Smooth muscle cell (in vitro differentiated cells): ENCODE results near the gene CDH24. TPM values are rescaled to one million over a fixed set of nuclear protein-coding genes. Genes with fewer than 3 reads are reported as not detected.

Experiments
- DNase-seq: peaks from one replicate; lab custom pipeline; 2025; ENCODE audit not compliant: unreplicated experiment; lab: John Stamatoyannopoulos, UW
- H2AFZ ChIP-seq: fragments of 200-600 bp; sonication (generic); 2 replicates; pipeline ENCODE4 v1.6.0; 2016; ENCODE audit warnings: antibody characterized with exemption, low read depth, mild to moderate bottlenecking
- H3F3A ChIP-seq: fragments of 200-600 bp; sonication (generic); 2 replicates; pipeline ENCODE4 v1.6.0; 2017; ENCODE audit warnings: antibody characterized with exemption, low read depth
- H3K27ac ChIP-seq: fragments of 200-600 bp; sonication (generic); 2 replicates; pipeline ENCODE4 v1.5.1; 2016; ENCODE audit warnings: low read depth, mild to moderate bottlenecking
- H3K27me3 ChIP-seq: fragments of 200-600 bp; sonication (generic); 2 replicates; pipeline ENCODE4 v1.6.1; 2016; ENCODE audit warnings: low read depth, mild to moderate bottlenecking
- H3K36me3 ChIP-seq: fragments of 200-600 bp; sonication (generic); 2 replicates; pipeline ENCODE4 v1.5.1; 2016; ENCODE audit warnings: low read depth
- H3K4me1 ChIP-seq: fragments of 200-600 bp; sonication (generic); 2 replicates; pipeline ENCODE4 v1.5.1; 2016; ENCODE audit warnings: low read depth
- H3K4me2 ChIP-seq: fragments of 200-600 bp; sonication (generic); 2 replicates; pipeline ENCODE4 v1.6.0; 2016; ENCODE audit warnings: mild to moderate bottlenecking
- H3K4me3 ChIP-seq: fragments of 200-600 bp; sonication (generic); 2 replicates; pipeline ENCODE4 v1.5.1; 2016; ENCODE audit warnings: mild to moderate bottlenecking
- H3K79me2 ChIP-seq: fragments of 200-600 bp; sonication (generic); 2 replicates; pipeline ENCODE4 v1.6.0; 2016; ENCODE audit warnings: low read depth, mild to moderate bottlenecking
- H3K9ac ChIP-seq: fragments of 200-600 bp; sonication (generic); 2 replicates; pipeline ENCODE4 v1.6.0; 2016; ENCODE audit warnings: low read depth
- H3K9me3 ChIP-seq: fragments of 200-600 bp; sonication (generic); replicated peaks from 2 replicates; pipeline ENCODE4 v1.5.1; 2016; ENCODE audit warnings: low read depth
- H4K20me1 ChIP-seq: fragments of 200-600 bp; sonication (generic); 2 replicates; pipeline ENCODE4 v1.6.0; 2016; ENCODE audit warnings: low read depth
- CTCF ChIP-seq: fragments of 200-600 bp; sonication (generic); IDR thresholded peaks from 2 replicates; pipeline ENCODE4 v1.5.1; 2017; ENCODE audit warnings: borderline replicate concordance, mild to moderate bottlenecking, antibody characterized with exemption; ENCODE audit not compliant: insufficient read depth, poor library complexity, severe bottlenecking
- WGBS: methylation state at CpG from one replicate; pipeline ENCODE4 v1.1.7; 2016; ENCODE audit warnings: low lambda C conversion rate; 5-methylcytosine and 5-hydroxymethylcytosine counted together
- polyA plus RNA-seq: library from polyadenylated mRNA; unstranded; fragments of >200 nt; fragmentation: Nextera tagmentation; extraction: Ambion mirVana; gene quantifications from 2 replicates; pipeline ENCODE4 v1.2.1, GENCODE V29; 2016
- total RNA-seq: library from RNA; depleted of rRNA; stranded (reverse); fragments of >200 nt; gene quantifications from 2 replicates; pipeline ENCODE4 v1.2.3, GENCODE V29; 2014

CDH24 gene
- total and polyA plus RNA-seq, 2 experiments from 2014 or later, result 5.5 to 6.9 TPM

GRCh38 chr14:23102801-23103200, 45.5 kb upstream of the CDH24 start:
- H4K20me1 ChIP-seq, result peaks cover 16% of the 10 kb centered on the region
- no peak for DNase-seq
- no peak overlapping the region for H3K4me2 ChIP-seq
- H3F3A ChIP-seq, result no peaks in the 10 kb centered on the region
- H3K9me3 ChIP-seq, result no peaks in the 10 kb centered on the region
- peaks cover 5% of the 10 kb centered on the region for H3K36me3 ChIP-seq
- H2AFZ ChIP-seq, result no peak overlapping the region
- H3K4me3 ChIP-seq, result no peak overlapping the region
- no peak overlapping the region for H3K9ac ChIP-seq
- H3K27ac ChIP-seq, result no peak overlapping the region
- peaks cover 14% of the 10 kb centered on the region for H3K79me2 ChIP-seq
- H3K27me3 ChIP-seq, result no peaks in the 10 kb centered on the region
- no peaks in the 10 kb centered on the region for H3K4me1 ChIP-seq
- no peak for TF ChIP-seq CTCF
- 88% methylated on average over 2 of the region's 2 CpGs for WGBS

- H3K4me1 ChIP-seq, result no peaks in the 10 kb centered on the region
- no peak overlapping the region for H3K9ac ChIP-seq
- no peak overlapping the region for H3K27ac ChIP-seq
- no peak for DNase-seq
- H3K79me2 ChIP-seq, result peaks cover 21% of the 10 kb centered on the region
- no peaks in the 10 kb centered on the region for H3F3A ChIP-seq
- H3K27me3 ChIP-seq, result no peaks in the 10 kb centered on the region
- no peak for TF ChIP-seq CTCF
- H3K4me2 ChIP-seq, result no peak overlapping the region
- WGBS, result 92% methylated on average over 10 of the region's 10 CpGs
- peaks cover 23% of the 10 kb centered on the region for H4K20me1 ChIP-seq
- no peaks in the 10 kb centered on the region for H3K9me3 ChIP-seq
- no peak overlapping the region for H3K4me3 ChIP-seq
- peaks cover 5% of the 10 kb centered on the region for H3K36me3 ChIP-seq
- no peak overlapping the region for H2AFZ ChIP-seq
Measured at GRCh38 chr14:23101986-23102625, 44.8 kb upstream of the CDH24 start.

DNA sequence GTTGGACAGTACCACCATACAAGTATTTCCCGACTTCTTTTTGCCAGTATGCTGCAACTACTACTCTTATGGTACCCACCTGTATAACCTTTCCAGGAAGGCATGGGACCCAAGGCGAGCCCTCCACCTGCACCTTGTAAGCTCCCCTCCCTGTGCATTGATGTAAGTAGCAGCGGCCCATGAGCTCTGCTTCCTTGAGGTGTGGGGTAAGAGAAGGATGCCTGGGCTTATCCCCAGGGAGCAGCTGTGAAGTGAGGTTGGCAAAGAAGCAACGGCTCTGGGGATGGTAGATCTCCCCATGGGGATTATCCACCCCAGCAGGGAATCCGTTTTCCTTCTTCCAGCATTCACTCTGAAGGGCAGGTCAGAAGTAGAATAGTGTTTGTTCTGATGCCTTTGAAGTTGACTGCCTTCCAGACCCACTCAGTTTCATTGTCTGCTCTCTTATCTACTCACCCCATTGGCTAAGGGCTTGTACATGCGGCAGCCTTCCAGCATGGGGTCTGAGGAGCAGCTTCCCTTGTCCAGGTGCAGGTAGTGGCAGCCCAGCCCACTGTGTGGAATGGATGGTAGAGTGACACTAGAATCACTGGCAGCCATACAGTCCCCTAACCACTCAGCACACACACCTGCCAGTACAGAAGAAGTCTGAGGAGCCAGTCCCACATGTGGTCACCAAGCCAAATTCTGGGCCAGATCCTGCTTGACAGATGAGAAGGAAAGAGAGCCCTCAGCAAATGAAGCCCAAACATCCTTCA, 44.1 kb upstream of the CDH24 start:
- H3K27ac ChIP-seq, result no peak overlapping the region
- no peak overlapping the region for H3K4me2 ChIP-seq
- H4K20me1 ChIP-seq, result peaks cover 29% of the 10 kb centered on the region
- no peaks in the 10 kb centered on the region for H3K9me3 ChIP-seq
- H3K79me2 ChIP-seq, result peaks cover 28% of the 10 kb centered on the region
- no peak overlapping the region for H3K9ac ChIP-seq
- H3F3A ChIP-seq, result no peaks in the 10 kb centered on the region
- peaks cover 5% of the 10 kb centered on the region for H3K36me3 ChIP-seq
- 90% methylated on average over 6 of the region's 6 CpGs for WGBS
- H3K4me3 ChIP-seq, result no peak overlapping the region
- H3K4me1 ChIP-seq, result no peaks in the 10 kb centered on the region
- no peak for TF ChIP-seq CTCF
- no peak for DNase-seq
- no peaks in the 10 kb centered on the region for H3K27me3 ChIP-seq
- H2AFZ ChIP-seq, result no peak overlapping the region
